ENCODE measurements around the gene FANK1. TPM values are rescaled to one million over a fixed set of nuclear protein-coding genes. Genes with fewer than 3 reads are reported as not detected.

FANK1 gene
- total RNA-seq, 1 donor from 2014 or later = 12.5 TPM

GRCh38 chr10:125976960-125977605, 80.7 kb downstream of the FANK1 start:
- H3K4me1 ChIP-seq = peaks cover 9% of the 10 kb centered on the region
- H3K36me3 Mint-ChIP-seq = no peaks in the 10 kb centered on the region
- no peak overlapping the region for H3K4me3 ChIP-seq
- no peaks in the 10 kb centered on the region for H3K9me3 ChIP-seq (ENCODE audit: low read depth)
- no peak overlapping the region for H3K27ac ChIP-seq
- no peak overlapping the region for H3K4me2 ChIP-seq
- H3K27me3 Mint-ChIP-seq (ENCODE audit: insufficient read depth, low read depth) = peaks cover 2% of the 10 kb centered on the region
- TF ChIP-seq EZH2phosphoT487 (IDR thresholded peaks at IDR 0.05) (no peak), CTCF (IDR thresholded peaks at IDR 0.05) (peak; percentile 39)
- H3K36me3 ChIP-seq = no peaks in the 10 kb centered on the region
- H3K9me3 Mint-ChIP-seq = no peaks in the 10 kb centered on the region
- H3F3A ChIP-seq (ENCODE audit: low read depth) = no peaks in the 10 kb centered on the region
- no peaks in the 10 kb centered on the region for H3K27me3 ChIP-seq
- peaks cover 7% of the 10 kb centered on the region for H3K4me1 Mint-ChIP-seq
- no peaks in the 10 kb centered on the region for H3K79me2 ChIP-seq (ENCODE audit: low read depth)
- peak overlapping the region; percentile 53 for H2AFZ ChIP-seq (replicated peaks)
- H3K4me3 Mint-ChIP-seq = no peak overlapping the region
- no peaks in the 10 kb centered on the region for H4K20me1 ChIP-seq (ENCODE audit: low read depth)
- H3K9ac ChIP-seq = no peak overlapping the region
- DNase-seq (ENCODE audit: low spot score) = peak; percentile 24
- peak overlapping the region; percentile 22 for H3K27ac Mint-ChIP-seq

GRCh38 chr10:125979976-125980375, 83.6 kb downstream of the FANK1 start:
- peaks cover 2% of the 10 kb centered on the region for H3K27me3 Mint-ChIP-seq (ENCODE audit: insufficient read depth, low read depth)
- H3K4me1 Mint-ChIP-seq = peaks cover 24% of the 10 kb centered on the region
- no peaks in the 10 kb centered on the region for H4K20me1 ChIP-seq (ENCODE audit: low read depth)
- H3K9me3 Mint-ChIP-seq = no peaks in the 10 kb centered on the region
- no peak overlapping the region for H3K4me3 Mint-ChIP-seq
- no peak overlapping the region for H3K9ac ChIP-seq
- H3K79me2 ChIP-seq (ENCODE audit: low read depth) = no peaks in the 10 kb centered on the region
- no peaks in the 10 kb centered on the region for H3K36me3 Mint-ChIP-seq
- H3K27ac ChIP-seq = no peak overlapping the region
- peaks cover 13% of the 10 kb centered on the region for H3F3A ChIP-seq (ENCODE audit: low read depth)
- DNase-seq (ENCODE audit: low spot score) = no peak
- H3K4me2 ChIP-seq = no peak overlapping the region
- H3K36me3 ChIP-seq = no peaks in the 10 kb centered on the region
- no peak for TF ChIP-seq CTCF (IDR thresholded peaks at IDR 0.05)
- TF ChIP-seq EZH2 (IDR thresholded peaks at IDR 0.05) = no peak
- no peak for TF ChIP-seq EZH2phosphoT487 (IDR thresholded peaks at IDR 0.05)
- H3K4me1 ChIP-seq = peaks cover 22% of the 10 kb centered on the region
- H2AFZ ChIP-seq (replicated peaks) = no peak overlapping the region
- H3K27me3 ChIP-seq = no peaks in the 10 kb centered on the region
- H3K27ac Mint-ChIP-seq = no peak overlapping the region
- H3K9me3 ChIP-seq (ENCODE audit: low read depth) = no peaks in the 10 kb centered on the region
- H3K4me3 ChIP-seq = no peak overlapping the region

GRCh38 chr10:125980521-125981035, 84.2 kb downstream of the FANK1 start:
- Histone ChIP-seq H3K4me3 (no peak overlapping the region), H4K20me1 (ENCODE audit: low read depth) (no peaks in the 10 kb centered on the region), H3K4me1 (peaks cover 22% of the 10 kb centered on the region), H2AFZ (replicated peaks) (no peak overlapping the region), H3K79me2 (ENCODE audit: low read depth) (no peaks in the 10 kb centered on the region), H3K4me2 (no peak overlapping the region), H3F3A (ENCODE audit: low read depth) (peaks cover 13% of the 10 kb centered on the region), H3K36me3 (no peaks in the 10 kb centered on the region), H3K9ac (no peak overlapping the region), H3K9me3 (ENCODE audit: low read depth) (no peaks in the 10 kb centered on the region), H3K27ac (no peak overlapping the region), H3K27me3 (no peaks in the 10 kb centered on the region)
- TF ChIP-seq EZH2phosphoT487 (IDR thresholded peaks at IDR 0.05) (no peak), CTCF (IDR thresholded peaks at IDR 0.05) (no peak), EZH2 (IDR thresholded peaks at IDR 0.05) (no peak)
- no peak for DNase-seq (ENCODE audit: low spot score)
- Mint-ChIP-seq H3K27me3 (ENCODE audit: insufficient read depth, low read depth) (peaks cover 2% of the 10 kb centered on the region), H3K9me3 (no peaks in the 10 kb centered on the region), H3K27ac (no peak overlapping the region), H3K4me3 (no peak overlapping the region), H3K36me3 (no peaks in the 10 kb centered on the region), H3K4me1 (peaks cover 24% of the 10 kb centered on the region)

All from neural progenitor cell (in vitro differentiated cells).